Thyroid gland (tissue), 4 donors: ENCODE data around the gene GNE. TPM values are rescaled to one million over a fixed set of nuclear protein-coding genes. Genes with fewer than 3 reads are reported as not detected.

Source experiments
- DNase-seq, 2 donors: peaks; one replicate each; pipeline ENCODE4 v3.0.0-alpha.2; 2019
- H3K27ac ChIP-seq, 3 donors: fragments of 200-600 bp; sonication (generic); 1 replicate in 2 of 3; 2 replicates in 1 of 3; pipeline ENCODE4 v1.5.1; 2016 to 2019; ENCODE audit warnings: mild to moderate bottlenecking in 1 of 3, moderate library complexity in 1 of 3
- H3K27me3 ChIP-seq: fragments of 200-600 bp; sonication (generic); one replicate; pipeline ENCODE4 v1.5.1; 2019
- H3K36me3 ChIP-seq, 2 donors: fragments of 200-600 bp; sonication (generic); one replicate each; pipeline ENCODE4 v1.5.1; 2016 to 2019
- H3K4me1 ChIP-seq, 2 donors: fragments of 200-600 bp; sonication (generic); one replicate each; pipeline ENCODE4 v1.5.1; 2017 to 2019
- H3K4me3 ChIP-seq, 3 donors: fragments of 200-600 bp; sonication (generic); replicated peaks in 1 of 3; 1 replicate in 2 of 3; 2 replicates in 1 of 3; pipeline ENCODE4 v1.5.1; 2016; ENCODE audit warnings: mild to moderate bottlenecking in 1 of 3
- H3K9me3 ChIP-seq: fragments of 200-600 bp; sonication (generic); one replicate; pipeline ENCODE4 v1.5.1; 2017
- CTCF ChIP-seq, 6 experiments: fragments of 200-600 bp in 3 of 6; fragments of 450-650 bp in 3 of 6; sonication (generic) in 3 of 6; IDR thresholded peaks; one replicate each; pipeline ENCODE4 v1.5.1; 2016 to 2019; ENCODE audit warnings: antibody characterized with exemption in 6 of 6, mild to moderate bottlenecking in 2 of 6, inconsistent platforms in 1 of 6, moderate library complexity in 1 of 6
- POLR2A ChIP-seq, 2 donors: fragments of 450-650 bp; IDR thresholded peaks; one replicate each; pipeline ENCODE4 v1.6.1; 2017; ENCODE audit warnings: antibody characterized with exemption in 2 of 2, mild to moderate bottlenecking in 2 of 2, moderate library complexity in 1 of 2
- WGBS, 2 donors: methylation state at CpG; one replicate each; pipeline ENCODE4 v1.1.5; 2017; 5-methylcytosine and 5-hydroxymethylcytosine counted together
- intact Hi-C: fragments of 100-400 bp; cut with DNase I; formaldehyde crosslinking; loops from one replicate; pipeline ENCODE4 v1.15.1; 2023
- total RNA-seq, 4 donors: library from RNA; depleted of rRNA; stranded (reverse); fragments of >200 nt; gene quantifications; one replicate each; pipeline ENCODE4 v1.2.3, GENCODE V29; 2016

The GNE gene
- total RNA-seq, 4 donors from 2014 or later = 15.0 to 24.3 (median 16.1) TPM

DNA sequence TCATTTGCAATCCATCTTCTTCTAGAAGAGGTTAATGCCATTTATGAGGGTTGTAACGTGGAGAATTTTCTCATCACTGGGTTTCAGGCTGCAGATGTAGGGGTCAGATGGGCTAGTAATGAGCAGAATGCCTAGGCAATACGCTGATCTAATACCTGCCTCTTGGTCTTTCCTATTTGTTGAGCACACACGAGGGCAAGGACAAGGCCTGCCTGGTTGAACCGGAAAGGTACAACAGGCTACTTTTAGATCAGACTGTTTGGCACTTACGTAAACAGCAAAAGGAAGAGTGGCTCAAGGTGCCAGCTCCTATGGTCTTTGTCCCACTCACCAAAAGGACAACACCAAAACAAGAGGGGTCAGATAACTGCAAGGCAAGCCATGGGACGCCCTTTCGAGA, 24.0 kb upstream of the GNE start:
- intact Hi-C loops = no loop called here
- no peak overlapping the region for H3K27ac ChIP-seq
- H3K4me1 ChIP-seq = no peaks in the 10 kb centered on the region
- H3K36me3 ChIP-seq = no peaks in the 10 kb centered on the region
- no peaks in the 10 kb centered on the region for H3K9me3 ChIP-seq
- TF ChIP-seq POLR2A (IDR thresholded peaks at IDR 0.05) = no peak
- TF ChIP-seq CTCF (IDR thresholded peaks at IDR 0.05) = no peak
- no peaks in the 10 kb centered on the region for H3K27me3 ChIP-seq
- no peak for DNase-seq
- no peak overlapping the region for H3K4me3 ChIP-seq
- 91 to 93% methylated on average over 7 of the region's 7 CpGs for WGBS, 2 donors

DNA sequence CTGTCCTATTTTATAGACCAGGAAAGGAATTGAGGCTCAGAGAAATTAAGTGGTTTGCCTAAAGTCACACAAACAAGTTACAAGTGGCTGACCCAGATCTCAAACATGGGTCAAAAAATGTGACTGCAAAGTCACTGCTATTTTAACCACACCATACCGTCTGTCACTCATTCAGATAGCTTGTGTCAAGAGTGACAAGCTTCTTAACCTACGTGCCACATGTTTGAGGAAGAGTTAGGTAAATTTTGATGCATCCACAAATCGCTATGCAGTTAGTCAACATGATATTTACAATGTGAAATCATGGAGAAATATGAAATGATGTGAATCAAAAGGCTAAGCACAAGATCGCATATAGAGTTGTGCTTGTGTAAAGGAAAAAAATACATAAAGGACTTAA, 22.7 kb upstream of the GNE start:
- intact Hi-C loops = no loop called here
- 90 to 92% methylated on average over 4 of the region's 4 CpGs for WGBS, 2 donors
- Histone ChIP-seq H3K4me1 (no peaks in the 10 kb centered on the region), H3K36me3 (no peaks in the 10 kb centered on the region), H3K27ac (no peak overlapping the region), H3K27me3 (no peaks in the 10 kb centered on the region), H3K4me3 (no peak overlapping the region), H3K9me3 (no peaks in the 10 kb centered on the region)
- TF ChIP-seq POLR2A (IDR thresholded peaks at IDR 0.05) (no peak), CTCF (IDR thresholded peaks at IDR 0.05) (no peak)
- DNase-seq = no peak

DNA sequence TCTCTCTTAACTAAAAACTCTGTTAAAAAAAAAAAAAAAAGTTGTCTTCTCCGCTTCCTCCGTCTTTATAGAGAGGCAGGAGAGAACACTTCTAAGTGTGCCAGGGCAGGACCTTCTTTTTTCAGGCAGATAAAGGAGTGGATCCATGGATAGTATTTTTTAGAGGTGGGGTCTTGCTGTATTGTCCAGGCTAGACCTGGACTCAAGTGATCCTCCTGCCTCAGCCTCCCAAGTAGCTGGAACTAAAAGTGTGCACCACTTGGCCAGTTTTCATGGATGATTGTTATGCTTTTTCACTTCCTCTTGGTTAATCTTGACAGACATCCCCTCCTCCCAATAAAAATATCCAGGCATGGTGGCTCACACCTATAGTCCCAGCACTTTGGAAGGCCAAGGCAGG, 20.0 kb upstream of the GNE start:
- no peaks in the 10 kb centered on the region for H3K9me3 ChIP-seq

DNA sequence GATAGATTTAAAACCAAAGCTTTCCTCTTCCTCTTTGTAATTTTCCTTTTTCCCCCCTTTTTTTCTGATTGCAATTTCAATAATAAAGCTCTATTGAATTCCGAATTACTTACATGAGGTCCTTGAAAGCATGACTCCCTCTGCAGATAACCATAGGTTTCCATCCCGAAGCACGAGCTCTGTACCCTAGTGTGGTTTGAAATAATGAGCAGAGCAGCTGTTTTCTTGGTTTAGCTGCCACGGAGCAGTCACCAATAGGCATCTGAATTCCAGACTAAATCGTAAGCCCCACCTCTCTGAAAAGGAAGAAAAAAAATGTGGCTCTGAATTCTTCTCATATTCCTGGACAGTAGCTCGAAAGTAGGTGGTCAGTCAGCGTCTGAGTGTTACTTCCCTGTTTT, 18.5 kb upstream of the GNE start:
- TF ChIP-seq CTCF (IDR thresholded peaks at IDR 0.05) (no peak), POLR2A (IDR thresholded peaks at IDR 0.05) (no peak)
- Histone ChIP-seq H3K27ac (no peak overlapping the region), H3K4me3 (no peak overlapping the region), H3K27me3 (no peaks in the 10 kb centered on the region), H3K4me1 (no peaks in the 10 kb centered on the region), H3K9me3 (no peaks in the 10 kb centered on the region), H3K36me3 (no peaks in the 10 kb centered on the region)
- intact Hi-C loops = no loop called here
- no peak for DNase-seq
- WGBS, 2 donors = 39 to 44% methylated on average over 7 of the region's 7 CpGs

More for the DNA sequence above, 20.0 kb upstream of the GNE start:
- intact Hi-C loops = no loop called here
- DNase-seq = no peak
- Histone ChIP-seq H3K4me1 (no peaks in the 10 kb centered on the region), H3K36me3 (no peaks in the 10 kb centered on the region), H3K27ac (no peak overlapping the region), H3K4me3 (no peak overlapping the region), H3K27me3 (no peaks in the 10 kb centered on the region)
- 95 to 96% methylated on average over 2 of the region's 2 CpGs for WGBS, 2 donors
- TF ChIP-seq POLR2A (IDR thresholded peaks at IDR 0.05) (no peak), CTCF (IDR thresholded peaks at IDR 0.05) (no peak)

DNA sequence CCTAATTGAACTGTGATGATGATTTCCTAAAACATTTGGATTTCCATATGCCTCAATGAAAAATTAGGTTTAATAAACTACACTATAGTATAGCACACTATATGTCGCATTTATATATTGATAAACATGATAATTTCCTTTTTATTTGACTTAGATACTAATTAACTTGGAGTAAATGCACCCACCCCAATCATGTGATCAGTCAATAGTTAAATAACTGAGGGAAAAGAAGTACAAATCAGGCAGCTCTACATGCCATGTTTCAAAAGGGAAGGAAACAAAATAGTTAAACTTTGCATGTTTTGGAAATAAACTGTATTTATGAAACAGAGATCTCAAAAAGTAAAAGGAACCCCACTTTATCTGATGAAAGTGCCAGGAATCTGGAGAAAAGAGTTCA, 18.0 kb upstream of the GNE start:
- H3K27ac ChIP-seq = no peak overlapping the region
- H3K4me1 ChIP-seq = no peaks in the 10 kb centered on the region
- no peaks in the 10 kb centered on the region for H3K36me3 ChIP-seq
- TF ChIP-seq POLR2A (IDR thresholded peaks at IDR 0.05) = no peak
- TF ChIP-seq CTCF (IDR thresholded peaks at IDR 0.05) = no peak
- no peaks in the 10 kb centered on the region for H3K9me3 ChIP-seq
- intact Hi-C loops = no loop called here
- DNase-seq = no peak
- no peaks in the 10 kb centered on the region for H3K27me3 ChIP-seq
- H3K4me3 ChIP-seq = no peak overlapping the region
- WGBS, 2 donors = 90 to 94% methylated on average over 1 of the region's 1 CpG
